ENCODE results near the gene GSKIP.

Gene GSKIP

DNA sequence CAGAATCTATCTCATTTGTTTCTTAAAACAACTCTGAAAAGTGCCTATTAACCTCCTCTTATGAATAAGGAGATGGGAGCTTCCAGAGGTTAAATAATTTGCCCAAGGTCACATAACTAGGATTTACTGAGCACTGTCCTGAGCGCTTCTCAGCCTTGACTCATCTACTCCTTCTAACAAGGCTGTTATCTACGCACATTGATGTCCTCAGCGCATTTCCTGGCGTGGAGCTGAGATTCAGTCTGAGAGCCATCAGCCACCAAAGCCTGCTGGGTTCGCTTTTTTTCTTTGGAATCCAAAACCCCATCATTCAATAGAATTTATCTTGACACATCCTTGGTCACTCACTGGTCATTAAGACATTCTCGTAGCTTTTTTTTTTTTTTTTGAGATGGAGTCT, 57.9 kb downstream of the GSKIP start:
- DNase-seq: no peak

DNA sequence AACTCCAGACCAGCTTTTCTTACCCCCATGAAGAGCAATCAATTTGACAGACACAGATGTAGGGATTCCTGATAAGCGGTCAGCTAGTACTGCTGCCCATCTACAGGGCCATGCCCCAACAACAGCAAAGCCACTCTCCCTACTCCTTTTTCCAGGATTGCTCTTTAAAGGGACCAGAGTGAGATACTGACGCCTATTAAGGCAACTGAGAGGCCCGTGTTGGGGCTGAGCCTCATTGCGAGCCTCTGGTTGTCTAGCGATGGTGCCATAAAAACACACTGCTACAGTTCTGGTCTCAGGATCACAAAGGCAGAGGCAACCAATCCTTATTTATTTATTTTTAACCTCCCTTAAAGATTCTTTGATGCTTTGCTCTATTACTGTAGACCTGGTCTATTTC, 59.7 kb downstream of the GSKIP start:
- DNase-seq: no peak

DNA sequence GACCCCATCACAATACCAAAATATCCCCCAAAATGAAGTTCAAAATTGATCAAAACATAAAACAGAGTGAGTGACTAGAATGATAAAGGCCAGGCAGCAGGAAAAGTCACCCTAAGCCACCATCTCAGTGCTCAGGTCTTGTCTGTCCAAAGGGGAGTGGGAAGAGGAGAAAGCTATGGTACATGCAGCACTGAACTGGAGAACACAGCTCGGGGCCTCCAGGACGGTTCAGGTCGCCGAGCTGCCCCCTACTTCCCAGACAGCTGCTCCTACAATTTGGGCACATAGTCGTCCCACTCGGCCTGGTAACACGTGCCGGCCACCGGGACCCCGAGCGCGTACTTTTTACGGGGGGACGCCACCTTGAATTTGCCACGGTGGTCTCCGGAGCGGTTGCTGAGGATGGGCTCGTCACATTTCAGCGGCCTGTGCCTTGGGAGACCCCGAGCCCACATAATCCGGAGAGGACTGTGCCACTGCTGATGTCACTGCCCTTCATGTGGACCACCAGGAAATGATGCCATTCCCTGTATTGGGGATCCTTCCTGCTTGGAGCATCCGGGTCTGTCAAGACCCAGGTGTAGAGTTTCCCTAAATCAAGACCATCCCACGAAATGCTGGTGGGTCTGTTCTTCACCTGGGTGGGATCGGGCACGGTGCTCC, 60.3 kb downstream of the GSKIP start:
- no peak for DNase-seq

DNA sequence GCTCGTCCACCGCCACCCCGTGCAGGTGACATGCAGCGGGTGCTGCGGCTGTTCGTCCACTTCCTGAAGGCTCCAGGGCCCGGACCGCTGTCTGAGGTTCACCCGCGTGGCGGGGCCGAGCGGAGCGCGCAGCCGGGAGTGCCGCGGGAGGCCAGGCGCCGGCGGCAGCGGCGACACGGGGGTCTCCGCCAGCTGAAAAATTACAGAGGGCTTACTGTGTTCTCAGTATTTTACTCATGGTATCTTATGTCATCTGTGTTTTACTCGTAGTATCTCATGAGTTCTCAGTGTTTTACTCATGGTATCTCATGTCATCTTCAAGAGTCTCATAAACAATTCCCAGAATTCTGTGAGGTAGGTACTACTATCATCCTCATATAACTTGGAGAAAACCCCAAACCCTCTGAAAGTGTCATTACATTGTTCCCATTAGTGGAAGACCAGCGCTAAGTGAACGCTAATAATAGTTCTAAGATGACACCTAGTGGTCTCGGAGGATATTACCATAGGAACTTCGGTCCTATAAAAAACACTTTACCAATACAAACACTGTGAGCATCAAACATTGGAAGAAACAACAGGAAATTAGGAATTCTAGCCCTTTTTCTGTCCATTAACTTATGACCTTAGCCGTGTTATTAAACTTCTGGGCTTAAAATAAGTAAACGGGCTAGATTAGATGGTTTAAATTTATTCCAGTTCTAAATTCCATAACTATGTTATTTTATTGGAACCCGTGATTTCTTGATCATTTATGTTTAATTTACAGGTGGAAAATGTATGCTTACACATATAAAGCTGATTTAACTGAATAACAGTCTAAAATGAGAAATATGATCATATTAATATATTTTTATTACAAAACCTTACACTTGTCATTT, 61.0 kb downstream of the GSKIP start:
- peak; percentile 58 to 61 for DNase-seq

DNA sequence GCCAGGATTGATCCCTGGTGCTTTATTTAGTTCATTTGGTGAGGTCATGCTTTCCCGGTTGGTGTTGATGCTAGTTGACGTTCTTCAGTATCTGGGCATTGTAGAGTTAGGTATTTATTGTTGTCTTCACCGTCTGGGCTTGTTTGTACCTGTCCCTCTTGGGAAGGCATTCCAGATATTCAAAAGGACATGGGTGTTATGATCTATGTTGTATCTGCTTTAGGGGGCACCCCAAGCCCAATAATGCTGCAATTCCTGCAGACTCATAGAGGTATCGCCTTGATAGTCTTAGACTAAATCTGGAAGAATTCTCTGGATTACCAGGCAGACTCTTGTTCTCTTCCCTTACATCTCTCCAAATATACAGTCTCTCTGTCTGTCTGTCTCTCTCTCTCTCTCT, 70.7 kb downstream of the GSKIP start:
- no peak for DNase-seq

All from AML-193 (cell line).